Measurements from ENCODE around the gene PAPOLG. TPM values are rescaled to one million over a fixed set of nuclear protein-coding genes. Genes with fewer than 3 reads are reported as not detected.
"Not testable (repeated sequence)": the region's sequence is repeated elsewhere in the genome, so short reads cannot be mapped to it uniquely, and the experiment has no call there.

PAPOLG gene
- polyA plus RNA-seq, 4 donors = 22.0 to 27.5 (median 23.7) TPM

DNA sequence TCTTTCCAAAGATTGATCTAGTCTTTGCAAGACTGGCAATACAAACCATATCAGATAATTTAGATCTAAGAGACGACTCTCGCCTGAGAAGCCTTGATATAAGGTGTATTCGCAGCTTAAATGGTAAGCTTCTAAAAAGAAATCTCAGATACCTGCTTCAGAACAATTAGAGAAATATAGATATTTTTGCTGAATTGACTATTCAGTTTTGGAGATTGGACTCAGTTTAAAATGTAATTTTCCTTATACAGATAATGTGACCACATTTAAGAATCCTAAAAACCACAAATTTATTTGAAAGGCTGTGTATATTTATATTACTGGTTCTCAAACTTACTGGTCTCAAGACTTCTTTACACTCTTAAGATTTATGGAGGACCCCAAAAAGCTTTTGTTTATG is 15.4 kb downstream of the PAPOLG start:
- no peak for DNase-seq (ENCODE audit: low read depth in 4 of 4, low spot score in 3 of 4)

DNA sequence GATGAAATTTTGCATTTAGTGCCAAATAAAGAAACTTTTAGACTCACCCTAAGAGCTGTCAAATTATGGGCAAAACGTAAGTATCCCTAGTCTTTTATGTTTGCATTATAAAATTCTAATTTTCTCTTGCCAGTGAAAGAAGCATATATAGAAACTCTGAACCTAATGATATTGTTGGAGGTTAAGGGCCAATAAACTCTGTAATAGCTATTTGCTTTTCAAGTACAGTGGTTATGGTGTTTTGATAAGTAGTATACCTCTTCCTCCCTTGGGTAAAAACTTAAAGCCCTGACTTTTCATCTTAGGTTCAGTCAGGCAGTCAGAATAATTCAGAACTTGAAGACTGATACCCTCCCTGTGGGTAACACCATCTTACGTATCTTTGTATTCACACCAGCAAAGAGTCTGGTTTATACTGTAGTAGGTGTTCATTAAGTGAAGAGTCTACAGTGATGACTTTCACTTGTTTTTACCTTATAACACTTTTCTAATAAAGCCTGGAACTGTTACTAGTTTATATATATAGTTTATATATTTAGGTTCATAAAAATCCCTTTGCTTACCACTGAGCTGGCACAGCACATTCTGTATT is 19.1 kb downstream of the PAPOLG start:
- DNase-seq (ENCODE audit: low read depth in 4 of 4, low spot score in 3 of 4) = no peak

DNA sequence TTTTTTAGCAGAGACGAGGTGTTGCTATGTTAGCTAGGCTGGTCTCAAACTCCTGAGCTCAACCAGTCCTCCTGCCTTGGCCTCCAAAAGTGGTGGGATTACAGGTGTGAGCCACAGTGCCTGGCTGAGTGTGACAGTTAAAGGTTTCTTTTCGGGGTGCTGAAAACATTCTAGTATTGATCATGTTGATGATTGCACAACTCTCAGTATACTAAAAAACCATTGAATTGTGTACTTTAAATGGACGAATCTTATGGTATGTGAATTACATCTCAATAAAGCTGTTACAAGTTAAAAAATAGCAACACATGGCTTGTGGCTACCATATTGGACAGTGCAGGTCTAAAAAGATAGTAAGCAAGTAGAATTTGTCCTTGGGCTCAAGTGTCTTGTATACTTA is 22.3 kb downstream of the PAPOLG start:
- DNase-seq (ENCODE audit: low read depth in 4 of 4, low spot score in 3 of 4) = no peak

DNA sequence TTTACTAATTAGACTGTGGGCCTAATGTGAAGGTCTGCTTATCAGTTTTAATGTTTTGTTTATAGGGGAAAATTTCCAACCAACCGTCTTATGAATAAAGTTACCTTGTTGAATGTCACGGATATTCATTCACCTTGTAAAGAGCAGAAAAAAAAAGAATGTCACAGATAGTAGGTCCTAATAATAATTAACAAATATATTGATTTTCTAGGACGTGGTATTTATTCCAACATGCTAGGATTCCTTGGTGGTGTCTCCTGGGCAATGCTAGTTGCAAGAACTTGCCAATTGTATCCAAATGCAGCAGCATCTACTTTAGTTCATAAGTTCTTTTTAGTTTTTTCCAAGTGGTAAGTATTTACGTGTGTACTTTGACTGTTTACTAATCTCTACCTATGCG is 23.4 kb downstream of the PAPOLG start:
- no peak for DNase-seq (ENCODE audit: low read depth in 4 of 4, low spot score in 3 of 4)

DNA sequence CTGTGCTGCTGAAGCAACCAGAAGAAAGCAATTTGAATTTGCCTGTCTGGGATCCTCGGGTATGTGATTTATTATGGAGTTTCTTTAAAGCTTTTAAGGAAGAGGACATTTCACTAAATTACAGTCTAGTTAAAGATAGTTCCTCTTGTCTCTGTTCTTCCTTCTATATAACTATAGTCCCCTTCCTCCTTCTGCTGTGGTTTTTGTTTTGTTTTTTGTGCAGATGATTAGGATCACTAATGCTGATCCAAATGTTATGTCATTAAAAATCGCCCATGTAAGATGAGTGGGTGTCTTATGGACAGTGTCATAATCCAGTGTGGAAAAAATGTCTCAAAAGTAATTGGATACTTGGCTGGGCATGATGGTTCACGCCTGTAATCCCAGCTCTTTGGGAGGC is 24.7 kb downstream of the PAPOLG start:
- no peak for DNase-seq (ENCODE audit: low read depth in 4 of 4, low spot score in 3 of 4)

DNA sequence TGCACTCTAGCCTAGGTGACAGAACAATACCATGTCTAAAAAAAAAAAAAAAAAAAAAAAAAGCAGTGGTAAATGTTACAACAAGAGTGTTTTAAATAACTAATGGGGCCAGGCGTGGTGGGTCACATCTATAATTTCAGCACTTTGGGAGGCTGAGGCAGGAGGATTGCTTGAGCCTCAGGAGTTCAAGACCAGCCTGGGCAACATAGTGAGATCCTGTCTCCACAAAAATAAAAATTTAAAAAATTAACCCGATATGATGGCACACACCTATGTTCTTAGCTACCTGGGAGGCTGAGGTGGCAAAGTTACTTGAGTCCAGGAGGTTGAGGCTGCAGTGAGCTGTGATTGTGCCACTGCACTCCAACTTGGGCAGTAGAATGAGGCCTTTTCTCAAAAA is 37.1 kb downstream of the PAPOLG start:
- DNase-seq (ENCODE audit: low read depth in 4 of 4, low spot score in 3 of 4) = no peak

DNA sequence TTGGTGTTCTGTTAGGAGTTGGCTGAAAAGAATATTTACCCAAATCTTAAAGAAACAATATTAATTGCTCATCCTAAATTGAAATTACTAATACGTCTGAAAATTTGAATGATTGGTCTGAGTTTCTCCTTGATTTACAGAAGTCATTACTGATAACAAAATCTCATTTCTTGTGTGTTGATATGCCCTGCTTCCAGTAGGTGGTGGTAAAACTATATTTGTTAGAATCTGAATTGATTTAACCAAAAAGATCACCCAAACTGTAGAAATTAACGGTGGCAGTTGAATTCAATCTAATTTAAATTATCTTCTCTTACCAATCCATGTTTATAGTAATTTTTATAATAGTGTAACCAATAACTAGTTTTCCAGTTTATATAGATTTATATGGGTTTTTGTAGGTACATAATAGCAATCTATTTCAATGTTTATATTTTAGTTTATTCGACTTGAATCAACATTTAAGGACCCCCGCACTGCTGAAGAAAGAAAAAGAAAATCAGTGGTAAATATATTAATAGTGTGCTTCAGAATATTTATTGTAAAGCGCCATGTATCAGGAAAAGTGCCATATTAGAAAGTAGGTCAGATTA is 38.3 kb downstream of the PAPOLG start:
- DNase-seq (ENCODE audit: low read depth in 4 of 4, low spot score in 3 of 4) = no peak

DNA sequence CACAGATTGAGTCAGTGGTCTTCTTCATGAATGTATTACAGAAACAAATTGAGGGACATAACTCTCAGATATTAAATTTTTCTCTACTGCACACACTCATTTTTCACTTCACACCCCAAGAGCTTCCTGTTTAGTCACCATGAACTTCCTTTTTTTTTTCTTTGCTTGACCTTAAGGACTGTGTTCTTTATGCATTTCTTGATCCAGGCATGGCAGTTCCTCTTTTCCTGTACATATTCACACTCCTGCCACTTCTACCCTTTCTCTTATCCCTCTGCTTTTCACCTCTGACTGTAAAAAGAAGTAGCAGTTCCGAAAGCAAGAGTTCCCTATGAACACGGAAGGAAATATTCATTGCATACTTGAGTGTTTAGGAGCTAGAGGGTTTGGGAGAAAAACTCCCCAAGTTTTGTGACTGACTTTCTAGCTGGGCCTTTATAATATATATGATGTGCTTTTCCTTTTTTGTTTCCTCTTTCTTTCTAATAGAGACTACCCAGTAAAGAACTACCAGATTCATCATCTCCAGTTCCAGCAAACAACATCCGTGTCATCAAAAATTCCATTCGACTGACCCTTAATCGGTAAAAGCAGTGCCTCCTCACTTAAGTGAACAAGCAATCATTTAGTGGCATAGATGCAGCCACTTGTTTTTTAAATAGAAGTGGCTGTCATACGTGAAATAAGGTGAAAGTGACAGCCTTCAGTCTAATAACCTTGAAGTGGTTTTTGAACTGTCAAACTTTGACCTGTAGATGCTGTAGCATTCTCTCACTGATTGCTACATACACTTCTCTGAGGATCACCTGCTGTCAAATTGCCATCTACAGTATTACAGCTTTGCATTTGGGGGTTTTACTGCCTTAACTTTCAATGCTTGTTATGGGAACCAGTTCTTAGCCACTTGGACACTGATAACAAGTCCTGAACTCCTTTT is 40.8 kb downstream of the PAPOLG start:
- no peak for DNase-seq (ENCODE audit: low read depth in 4 of 4, low spot score in 3 of 4)

DNA sequence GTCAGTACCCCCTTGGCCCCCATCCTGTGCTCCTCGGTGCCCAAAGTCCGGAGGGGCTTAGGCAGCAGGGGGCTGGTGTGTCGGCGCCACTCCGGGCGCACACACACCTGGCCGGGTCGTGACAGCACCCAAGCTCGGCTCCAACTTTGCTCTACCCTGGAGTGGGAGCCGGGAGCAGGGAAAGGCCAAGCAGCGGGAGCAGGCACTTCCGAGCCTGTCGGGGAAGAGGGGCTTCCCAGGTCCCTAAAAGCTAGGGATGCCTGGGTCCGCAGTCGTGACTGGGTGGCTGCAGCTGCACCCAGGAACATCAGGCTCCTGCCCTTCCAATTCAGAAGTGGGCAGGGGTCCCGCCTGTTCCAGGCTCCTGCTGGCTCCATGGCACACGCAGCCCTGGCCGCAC is 48.4 kb downstream of the PAPOLG start:
- no peak for DNase-seq (ENCODE audit: low read depth in 4 of 4, low spot score in 3 of 4)

DNA sequence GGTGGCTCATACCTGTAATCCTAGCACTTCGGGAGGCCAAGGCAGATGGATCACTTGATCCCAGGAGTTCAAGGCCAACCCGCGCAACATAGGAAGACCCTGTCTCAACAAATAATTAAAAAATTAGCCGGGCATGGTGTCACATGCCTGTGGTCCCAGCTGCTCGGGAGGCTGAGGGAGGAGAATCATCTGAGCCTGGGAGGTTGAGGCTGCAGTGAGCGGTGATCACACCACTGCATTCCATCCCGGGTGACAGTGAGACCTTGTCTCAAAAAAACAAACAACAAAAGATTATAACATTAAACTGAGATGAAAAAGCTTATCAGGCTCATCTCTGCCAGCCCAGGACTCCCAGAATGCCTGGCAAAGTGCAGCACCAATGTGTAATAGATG is 50.5 kb downstream of the PAPOLG start:
- DNase-seq (ENCODE audit: low read depth in 4 of 4, low spot score in 3 of 4) = no peak

DNA sequence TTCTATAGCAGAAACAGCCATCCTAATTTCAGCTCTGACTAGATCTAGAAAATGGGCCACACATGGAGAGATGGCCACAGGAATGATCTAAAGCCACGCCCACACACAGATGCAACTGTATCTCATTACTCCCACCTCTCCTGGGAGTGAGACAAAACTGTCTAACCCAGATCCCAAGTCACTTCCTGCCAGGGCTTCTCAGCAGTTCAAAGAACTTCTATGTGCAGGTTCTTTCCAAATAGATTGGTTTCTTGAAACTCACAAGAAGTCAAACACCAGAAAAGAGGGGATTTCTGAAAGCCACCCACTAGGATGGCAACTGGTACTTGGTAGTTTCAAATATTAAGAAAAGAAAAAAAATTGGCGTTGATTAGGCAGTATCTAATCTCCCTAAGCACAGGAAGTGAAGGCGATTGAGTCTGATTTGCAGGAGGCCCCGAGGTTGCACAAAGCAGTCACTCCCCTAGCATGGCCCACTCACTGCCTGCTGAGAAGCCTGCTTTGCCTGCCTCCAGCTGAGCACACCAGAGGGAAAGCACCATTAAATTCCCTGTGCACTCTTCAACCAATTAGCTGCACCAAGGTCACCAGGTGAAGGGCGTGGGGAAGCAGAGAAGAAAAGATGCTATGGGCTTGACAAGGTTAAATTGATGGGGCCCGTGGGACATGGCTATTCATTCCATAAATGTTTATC is 51.1 kb downstream of the PAPOLG start:
- no peak for DNase-seq (ENCODE audit: low read depth in 4 of 4, low spot score in 3 of 4)

DNA sequence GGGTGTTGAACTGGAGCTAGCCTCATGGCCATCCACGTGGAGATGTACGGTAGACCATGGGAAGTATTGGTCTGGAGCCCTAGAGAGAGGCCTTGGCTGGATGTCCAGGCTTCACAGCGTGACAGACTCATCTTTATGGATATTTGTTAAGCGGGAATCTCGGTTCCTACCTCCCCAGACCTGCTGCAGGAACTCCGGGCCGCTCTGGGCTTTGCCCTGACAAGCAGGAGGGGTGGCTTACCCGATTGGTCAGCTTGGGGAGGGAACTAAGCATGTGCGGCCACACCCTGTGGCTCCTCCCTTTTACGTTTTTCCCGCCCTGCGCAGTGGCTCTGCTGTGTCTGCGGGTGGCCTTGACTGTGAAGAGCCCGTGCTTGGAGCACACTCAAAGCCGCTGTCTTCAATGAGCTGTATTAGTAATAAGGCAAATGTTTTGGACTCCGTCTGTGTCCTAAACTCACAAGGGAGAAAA is 52.3 kb downstream of the PAPOLG start:
- DNase-seq (ENCODE audit: low read depth in 4 of 4, low spot score in 3 of 4) = no peak

DNA sequence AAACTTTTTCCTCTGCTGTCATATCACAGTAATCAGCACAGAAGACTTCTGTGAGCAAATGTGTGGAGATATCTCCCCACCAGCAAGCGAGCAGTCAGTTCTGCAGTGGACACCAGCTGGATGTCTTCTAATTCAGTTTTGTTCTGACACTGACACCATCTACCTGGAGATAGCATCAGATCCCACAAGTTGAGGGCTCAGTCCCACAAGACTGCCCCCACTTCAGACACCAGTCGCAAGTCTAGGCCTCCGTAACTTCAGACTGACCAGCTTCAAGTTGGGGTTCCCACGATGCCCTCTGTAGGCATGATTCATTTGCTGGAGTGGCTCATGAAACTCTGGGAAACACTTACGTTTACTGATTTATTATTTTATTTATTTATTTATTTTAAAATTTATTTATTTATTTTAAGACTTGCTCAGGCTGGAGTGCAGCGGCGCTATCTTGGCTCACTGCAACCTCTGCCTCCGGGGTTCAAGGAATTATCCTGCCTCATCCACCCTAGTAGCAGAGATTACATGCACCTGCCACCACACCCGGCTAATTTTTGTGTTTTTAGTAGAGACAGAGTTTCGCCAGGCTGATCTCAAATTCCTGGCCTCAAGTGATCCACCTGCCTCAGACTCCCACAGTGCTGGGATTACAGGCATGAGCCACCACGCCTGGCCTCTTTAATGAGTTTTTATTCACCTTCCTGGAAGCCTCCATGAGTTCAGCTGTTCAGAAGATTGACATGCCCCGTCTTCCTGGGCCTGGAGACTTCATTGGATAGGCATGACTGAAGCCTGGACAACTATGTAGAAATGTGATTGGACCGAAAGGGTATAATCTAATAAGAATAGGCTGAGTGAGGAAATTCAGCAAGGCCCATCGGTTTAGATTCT is 55.7 kb downstream of the PAPOLG start:
- no peak for DNase-seq (ENCODE audit: low read depth in 4 of 4, low spot score in 3 of 4)

DNA sequence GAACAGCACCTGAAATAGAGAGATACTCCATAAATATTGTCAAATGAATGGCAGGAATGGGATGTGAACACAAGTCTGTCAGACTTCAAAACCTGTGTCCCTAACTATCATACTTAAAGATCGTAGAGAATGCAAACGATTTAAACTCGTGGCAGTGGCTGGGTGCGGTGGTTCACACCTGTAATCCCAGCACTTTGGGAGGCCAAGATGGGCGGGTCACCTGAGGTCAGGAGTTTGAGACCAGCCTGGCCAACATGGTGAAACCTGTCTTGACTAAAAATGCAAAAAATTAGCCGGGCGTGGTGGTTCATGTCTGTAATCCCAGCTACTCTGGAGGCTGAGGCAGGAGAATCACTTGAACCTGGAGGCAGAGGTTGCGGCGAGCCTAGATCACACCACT is 61.1 kb downstream of the PAPOLG start:
- not testable (repeated sequence) for DNase-seq (ENCODE audit: low read depth in 4 of 4, low spot score in 3 of 4)

DNA sequence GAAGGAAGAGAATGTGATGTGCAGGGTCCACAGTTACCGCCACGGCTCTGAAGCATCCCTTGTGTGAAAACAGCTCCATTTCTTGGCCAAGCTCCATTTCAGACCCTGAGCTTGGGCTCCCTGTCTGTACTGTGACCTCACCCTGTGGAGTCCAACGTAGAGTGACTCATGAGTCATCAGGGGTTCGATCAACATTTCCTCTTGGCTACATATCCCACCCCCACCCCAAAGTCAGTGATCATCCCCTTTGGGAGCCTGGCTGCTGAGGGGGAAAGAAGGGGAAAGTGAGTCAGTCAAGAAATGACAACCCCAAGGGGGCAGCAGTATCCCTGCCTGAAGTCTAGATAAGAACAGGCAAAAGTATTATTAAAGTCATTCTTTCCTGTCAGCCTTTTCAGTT is 62.2 kb downstream of the PAPOLG start:
- DNase-seq (ENCODE audit: low read depth in 4 of 4, low spot score in 3 of 4) = no peak

DNA sequence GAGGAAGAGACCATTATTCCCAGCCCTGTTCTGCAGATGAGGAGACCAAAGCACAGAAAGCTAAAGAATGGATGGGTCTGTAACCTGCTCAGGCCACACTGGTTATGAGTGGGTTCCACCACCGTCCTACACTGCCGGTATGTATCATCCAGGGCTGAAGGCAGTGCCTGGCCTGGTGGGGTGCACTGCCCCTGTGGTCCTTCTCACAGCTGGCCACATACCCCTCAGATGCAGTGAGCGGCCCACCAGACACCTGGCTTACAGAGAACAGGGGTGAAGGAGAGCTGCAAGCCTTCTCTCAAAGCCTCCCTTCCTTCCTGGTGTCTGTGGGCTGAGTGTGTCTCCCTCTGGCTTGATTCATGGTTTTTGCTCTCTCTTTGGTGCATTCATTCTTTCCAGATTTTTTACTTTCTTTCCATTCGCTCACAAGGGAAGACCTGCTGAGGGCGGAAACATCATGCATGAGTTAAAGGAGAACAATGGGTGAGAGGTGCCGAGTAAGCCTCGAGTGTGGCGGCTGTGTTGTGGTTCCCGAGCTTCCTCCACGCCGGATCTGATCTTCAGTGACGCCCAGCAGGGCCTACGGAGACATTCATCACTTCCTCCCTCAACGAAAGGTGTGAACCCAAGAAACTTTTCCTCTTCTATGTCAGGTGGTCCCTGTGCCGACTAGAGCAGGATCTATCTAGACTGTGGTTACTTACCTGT is 63.2 kb downstream of the PAPOLG start:
- DNase-seq (ENCODE audit: low read depth in 4 of 4, low spot score in 3 of 4) = no peak

DNA sequence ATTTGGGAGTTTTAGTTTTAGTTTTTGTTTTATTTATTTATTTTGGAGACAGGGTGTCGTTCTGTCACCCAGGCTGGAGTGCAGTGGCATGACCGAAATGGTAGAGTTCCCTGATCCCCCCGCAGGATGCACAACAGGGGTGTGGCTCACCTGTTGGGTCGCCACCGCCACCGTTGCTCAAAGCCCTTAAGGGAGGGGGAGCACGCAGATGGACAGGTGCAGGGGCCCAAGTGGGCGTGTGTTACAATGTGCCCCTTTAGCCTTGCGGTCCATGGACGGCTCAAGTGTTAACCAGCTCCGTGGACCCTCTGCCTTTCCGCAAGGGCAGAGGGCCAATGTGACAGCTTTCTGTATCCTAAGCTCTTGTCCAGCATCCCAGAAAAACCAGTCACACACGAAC is 63.9 kb downstream of the PAPOLG start:
- DNase-seq (ENCODE audit: low read depth in 4 of 4, low spot score in 3 of 4) = no peak

DNA sequence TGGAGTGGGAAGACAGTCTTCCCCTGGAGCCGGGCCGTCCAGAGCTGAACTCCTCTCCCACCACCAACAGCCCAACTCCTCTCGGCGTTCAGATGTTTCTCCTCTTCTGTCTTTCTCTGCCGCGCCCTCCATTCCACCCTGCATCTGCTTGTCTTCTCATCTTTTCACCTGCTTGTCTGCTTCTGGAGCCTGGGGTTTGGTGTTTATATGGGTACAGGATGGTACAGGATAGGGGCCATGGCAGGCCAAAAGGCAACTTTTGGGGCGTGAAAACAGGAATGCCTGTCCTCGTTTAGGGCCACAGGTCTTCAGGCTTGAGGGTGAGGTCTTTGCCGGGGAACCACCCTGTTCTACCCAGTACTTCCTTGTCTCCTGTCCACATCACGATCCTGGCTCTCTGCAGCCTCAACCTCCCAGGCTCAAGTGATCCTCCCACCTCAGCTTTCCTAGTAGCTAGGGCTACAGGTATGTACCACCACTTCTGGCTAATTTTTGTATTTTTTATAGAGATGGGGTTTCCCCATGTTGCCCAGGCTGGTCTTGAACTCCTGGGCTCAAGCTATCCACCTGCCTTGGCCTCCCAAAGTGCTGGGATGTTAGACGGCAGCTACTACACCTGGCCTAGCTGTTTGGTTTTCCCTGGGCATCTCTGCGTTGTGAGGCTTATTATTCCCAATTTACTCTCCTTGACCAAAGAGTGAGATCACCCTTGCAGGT is 64.5 kb downstream of the PAPOLG start:
- no peak for DNase-seq (ENCODE audit: low read depth in 4 of 4, low spot score in 3 of 4)

DNA sequence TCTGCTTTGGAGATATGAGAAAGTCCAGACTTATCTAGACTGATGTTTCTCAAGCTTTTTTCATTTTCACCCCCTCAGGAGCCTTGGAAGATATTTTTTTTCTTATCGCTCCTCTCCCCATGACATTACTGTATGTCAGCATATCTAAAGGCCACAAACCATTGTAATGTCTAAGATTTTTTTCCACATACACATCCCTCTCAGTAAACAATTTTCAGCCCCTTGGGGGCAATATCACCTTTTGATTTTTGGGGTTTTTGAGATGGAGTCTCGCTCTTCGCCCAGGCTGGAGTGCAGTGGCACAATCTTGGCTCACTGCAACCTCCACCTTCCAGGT is 65.0 kb downstream of the PAPOLG start:
- DNase-seq (ENCODE audit: low read depth in 4 of 4, low spot score in 3 of 4) = no peak
